Neural cell (in vitro differentiated cells): ENCODE results near the gene DLD. TPM values are rescaled to one million over a fixed set of nuclear protein-coding genes. Genes with fewer than 3 reads are reported as not detected.

Experiments used
- H2AFZ ChIP-seq: fragments of 200-600, 300-800 bp; sonication (generic), shearing (Covaris generic); 2 replicates; pipeline ENCODE4 v1.6.0; 2014; ENCODE audit warnings: low read depth, mild to moderate bottlenecking, antibody characterized with exemption, low read length, moderate library complexity
- H3F3A ChIP-seq: fragments of 200-600 bp; shearing (Covaris generic); 2 replicates; pipeline ENCODE4 v1.6.1; 2016; ENCODE audit warnings: mild to moderate bottlenecking, moderate library complexity, mixed read lengths, antibody characterized with exemption, low read length; ENCODE audit not compliant: insufficient read depth, poor library complexity, severe bottlenecking
- H3K27ac ChIP-seq: fragments of 200-600, 300-800 bp; sonication (generic), shearing (Covaris generic); 2 replicates; pipeline ENCODE4 v1.5.1; 2014; ENCODE audit warnings: mild to moderate bottlenecking, low read length, moderate library complexity
- H3K27me3 ChIP-seq: fragments of 300-800, 200-600 bp; sonication (generic), shearing (Covaris generic); 2 replicates; pipeline ENCODE4 v1.6.0; 2014; ENCODE audit warnings: mild to moderate bottlenecking, low read depth, low read length, moderate library complexity; ENCODE audit not compliant: insufficient read depth
- H3K36me3 ChIP-seq: fragments of 300-800, 200-600 bp; sonication (generic), shearing (Covaris generic); 2 replicates; pipeline ENCODE4 v1.5.1; 2014; ENCODE audit warnings: mild to moderate bottlenecking, antibody characterized with exemption, low read length, moderate library complexity; ENCODE audit not compliant: insufficient read depth
- H3K4me2 ChIP-seq: fragments of 300-800, 200-600 bp; sonication (generic), shearing (Covaris generic); 2 replicates; pipeline ENCODE4 v1.6.0; 2014; ENCODE audit warnings: mild to moderate bottlenecking, low read length
- H3K4me3 ChIP-seq: fragments of 300-800, 200-600 bp; sonication (generic), shearing (Covaris generic); 2 replicates; pipeline ENCODE4 v1.5.1; 2014; ENCODE audit warnings: mild to moderate bottlenecking, low read length, moderate library complexity
- H3K79me2 ChIP-seq: fragments of 200-600 bp; shearing (Covaris generic); replicated peaks from 2 replicates; pipeline ENCODE4 v1.6.0; 2014; ENCODE audit warnings: mild to moderate bottlenecking, low read length, moderate library complexity; ENCODE audit not compliant: insufficient read depth
- H3K9ac ChIP-seq: fragments of 300-800, 200-600 bp; sonication (generic), shearing (Covaris generic); 2 replicates; pipeline ENCODE4 v1.6.1; 2016; ENCODE audit warnings: mild to moderate bottlenecking, low read length, mixed read lengths
- H3K9me2 ChIP-seq: fragments of 200-600 bp; shearing (Covaris generic); 2 replicates; pipeline ENCODE4 v1.6.1; 2016; ENCODE audit warnings: mild to moderate bottlenecking, low read length, mixed read lengths; ENCODE audit not compliant: insufficient read depth
- H3K9me3 ChIP-seq: fragments of 200-600, 300-800 bp; sonication (generic), shearing (Covaris generic); 2 replicates; pipeline ENCODE4 v1.6.1; 2016; ENCODE audit warnings: mild to moderate bottlenecking, mixed run types, low read length, moderate library complexity, mixed read lengths
- H4K20me1 ChIP-seq: fragments of 200-600 bp; shearing (Covaris generic); 2 replicates; pipeline ENCODE4 v1.6.1; 2016; ENCODE audit warnings: mild to moderate bottlenecking, mixed run types; ENCODE audit not compliant: insufficient read depth
- EP300 ChIP-seq: fragments of 450-650 bp; conservative IDR thresholded peaks from 2 replicates; pipeline ENCODE4 v1.6.1; 2014; ENCODE audit warnings: antibody characterized with exemption, mild to moderate bottlenecking, moderate library complexity; ENCODE audit not compliant: poor library complexity, severe bottlenecking
- EZH2 ChIP-seq: fragments of 200-600, 300-800 bp; shearing (Covaris generic), sonication (generic); IDR thresholded peaks from 2 replicates; pipeline ENCODE4 v1.6.1; 2014; ENCODE audit warnings: antibody characterized with exemption, low read length, borderline replicate concordance, mild to moderate bottlenecking; ENCODE audit not compliant: insufficient read depth, poor library complexity, severe bottlenecking
- MXI1 ChIP-seq: fragments of 450-650 bp; conservative IDR thresholded peaks from 2 replicates; pipeline ENCODE4 v1.6.1; 2014; ENCODE audit warnings: antibody characterized with exemption, mild to moderate bottlenecking; ENCODE audit not compliant: poor library complexity, severe bottlenecking
- POLR2AphosphoS5 ChIP-seq: IDR thresholded peaks from 2 replicates; pipeline ENCODE4 v1.6.1; 2012
- RAD21 ChIP-seq: fragments of 450-650 bp; conservative IDR thresholded peaks from 2 replicates; pipeline ENCODE4 v1.6.1; 2014; ENCODE audit warnings: antibody characterized with exemption, mild to moderate bottlenecking, moderate library complexity
- SMC3 ChIP-seq: fragments of 450-650 bp; conservative IDR thresholded peaks from 2 replicates; pipeline ENCODE4 v1.6.1; 2014; ENCODE audit warnings: antibody characterized with exemption, mild to moderate bottlenecking, moderate library complexity; ENCODE audit not compliant: poor library complexity
- TAF1 ChIP-seq: IDR thresholded peaks from 2 replicates; pipeline ENCODE4 v1.6.1; 2012; ENCODE audit warnings: low read depth
- polyA plus RNA-seq: library from polyadenylated mRNA; depleted of rRNA; stranded (reverse); fragments of >200 nt; gene quantifications from 2 replicates; pipeline ENCODE4 v1.2.3, GENCODE V29; 2014
- TF ChIP-seq, protein P1 (sequence below): IDR thresholded peaks from 2 replicates; pipeline ENCODE4 v1.6.1; 2012; ENCODE audit warnings: borderline replicate concordance
- TF ChIP-seq, protein P2 (sequence below): fragments of 450-650 bp; IDR thresholded peaks from 2 replicates; pipeline ENCODE4 v1.5.1; 2014; ENCODE audit warnings: antibody characterized with exemption, mild to moderate bottlenecking, moderate library complexity; ENCODE audit not compliant: poor library complexity, severe bottlenecking

DLD gene
- polyA plus RNA-seq, 1 donor from 2014 or later: 214 TPM

DNA sequence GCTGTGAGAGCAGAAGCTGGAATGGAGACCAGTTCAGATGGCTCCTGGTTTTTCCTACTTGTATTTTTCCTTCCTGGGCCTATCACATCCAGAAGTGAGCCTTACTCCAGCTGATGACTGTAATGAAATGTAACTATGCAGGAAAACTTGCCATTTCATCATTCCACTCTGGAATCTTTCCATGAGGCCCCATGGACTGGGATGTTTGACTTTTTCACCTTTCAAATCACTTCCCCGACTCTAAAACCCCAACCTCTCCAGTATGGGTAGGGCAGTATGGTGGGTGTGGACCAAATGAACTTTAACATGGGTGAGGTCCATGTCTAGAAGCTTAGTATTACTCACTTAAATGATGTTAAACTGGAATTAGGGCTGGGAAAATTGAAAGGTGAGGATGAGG lies 40.3 kb upstream of the DLD start:
- no peaks in the 10 kb centered on the region for H3K9me3 ChIP-seq
- H3K79me2 ChIP-seq: no peaks in the 10 kb centered on the region
- TF ChIP-seq RAD21 (no peak), POLR2AphosphoS5 (no peak), EP300 (no peak), EZH2 (no peak), SMC3 (no peak), TAF1 (no peak), MXI1 (no peak)
- TF ChIP-seq, protein P1, sequence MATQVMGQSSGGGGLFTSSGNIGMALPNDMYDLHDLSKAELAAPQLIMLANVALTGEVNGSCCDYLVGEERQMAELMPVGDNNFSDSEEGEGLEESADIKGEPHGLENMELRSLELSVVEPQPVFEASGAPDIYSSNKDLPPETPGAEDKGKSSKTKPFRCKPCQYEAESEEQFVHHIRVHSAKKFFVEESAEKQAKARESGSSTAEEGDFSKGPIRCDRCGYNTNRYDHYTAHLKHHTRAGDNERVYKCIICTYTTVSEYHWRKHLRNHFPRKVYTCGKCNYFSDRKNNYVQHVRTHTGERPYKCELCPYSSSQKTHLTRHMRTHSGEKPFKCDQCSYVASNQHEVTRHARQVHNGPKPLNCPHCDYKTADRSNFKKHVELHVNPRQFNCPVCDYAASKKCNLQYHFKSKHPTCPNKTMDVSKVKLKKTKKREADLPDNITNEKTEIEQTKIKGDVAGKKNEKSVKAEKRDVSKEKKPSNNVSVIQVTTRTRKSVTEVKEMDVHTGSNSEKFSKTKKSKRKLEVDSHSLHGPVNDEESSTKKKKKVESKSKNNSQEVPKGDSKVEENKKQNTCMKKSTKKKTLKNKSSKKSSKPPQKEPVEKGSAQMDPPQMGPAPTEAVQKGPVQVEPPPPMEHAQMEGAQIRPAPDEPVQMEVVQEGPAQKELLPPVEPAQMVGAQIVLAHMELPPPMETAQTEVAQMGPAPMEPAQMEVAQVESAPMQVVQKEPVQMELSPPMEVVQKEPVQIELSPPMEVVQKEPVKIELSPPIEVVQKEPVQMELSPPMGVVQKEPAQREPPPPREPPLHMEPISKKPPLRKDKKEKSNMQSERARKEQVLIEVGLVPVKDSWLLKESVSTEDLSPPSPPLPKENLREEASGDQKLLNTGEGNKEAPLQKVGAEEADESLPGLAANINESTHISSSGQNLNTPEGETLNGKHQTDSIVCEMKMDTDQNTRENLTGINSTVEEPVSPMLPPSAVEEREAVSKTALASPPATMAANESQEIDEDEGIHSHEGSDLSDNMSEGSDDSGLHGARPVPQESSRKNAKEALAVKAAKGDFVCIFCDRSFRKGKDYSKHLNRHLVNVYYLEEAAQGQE: no peak
- TF ChIP-seq, protein P2, sequence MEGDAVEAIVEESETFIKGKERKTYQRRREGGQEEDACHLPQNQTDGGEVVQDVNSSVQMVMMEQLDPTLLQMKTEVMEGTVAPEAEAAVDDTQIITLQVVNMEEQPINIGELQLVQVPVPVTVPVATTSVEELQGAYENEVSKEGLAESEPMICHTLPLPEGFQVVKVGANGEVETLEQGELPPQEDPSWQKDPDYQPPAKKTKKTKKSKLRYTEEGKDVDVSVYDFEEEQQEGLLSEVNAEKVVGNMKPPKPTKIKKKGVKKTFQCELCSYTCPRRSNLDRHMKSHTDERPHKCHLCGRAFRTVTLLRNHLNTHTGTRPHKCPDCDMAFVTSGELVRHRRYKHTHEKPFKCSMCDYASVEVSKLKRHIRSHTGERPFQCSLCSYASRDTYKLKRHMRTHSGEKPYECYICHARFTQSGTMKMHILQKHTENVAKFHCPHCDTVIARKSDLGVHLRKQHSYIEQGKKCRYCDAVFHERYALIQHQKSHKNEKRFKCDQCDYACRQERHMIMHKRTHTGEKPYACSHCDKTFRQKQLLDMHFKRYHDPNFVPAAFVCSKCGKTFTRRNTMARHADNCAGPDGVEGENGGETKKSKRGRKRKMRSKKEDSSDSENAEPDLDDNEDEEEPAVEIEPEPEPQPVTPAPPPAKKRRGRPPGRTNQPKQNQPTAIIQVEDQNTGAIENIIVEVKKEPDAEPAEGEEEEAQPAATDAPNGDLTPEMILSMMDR: no peak
- no peaks in the 10 kb centered on the region for H3K9me2 ChIP-seq
- no peaks in the 10 kb centered on the region for H4K20me1 ChIP-seq
- no peak overlapping the region for H3K4me2 ChIP-seq
- no peak overlapping the region for H3K9ac ChIP-seq
- H3K27ac ChIP-seq: no peak overlapping the region
- H2AFZ ChIP-seq: no peak overlapping the region
- H3K4me3 ChIP-seq: no peak overlapping the region
- H3F3A ChIP-seq: no peaks in the 10 kb centered on the region
- no peaks in the 10 kb centered on the region for H3K36me3 ChIP-seq
- H3K27me3 ChIP-seq: no peaks in the 10 kb centered on the region

DNA sequence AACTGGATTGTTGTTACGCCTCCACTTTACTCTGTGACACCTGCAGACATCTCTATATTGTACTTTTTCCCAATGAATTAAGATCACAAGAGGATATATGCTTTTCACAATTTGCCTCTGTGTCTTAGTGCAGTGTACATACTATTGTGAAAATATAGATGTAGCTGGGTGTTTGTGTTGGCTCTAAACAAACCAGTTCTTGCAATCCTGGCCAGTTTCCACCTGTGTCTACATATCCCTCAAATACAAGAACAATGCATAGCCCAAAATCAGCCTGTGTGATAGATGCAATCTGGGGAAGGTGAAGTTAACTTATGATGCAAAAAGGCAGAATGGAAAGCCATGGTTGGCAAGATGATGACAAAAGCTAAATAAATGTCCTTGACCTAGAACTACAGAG lies 36.5 kb upstream of the DLD start:
- Histone ChIP-seq H3K9me2 (no peaks in the 10 kb centered on the region), H2AFZ (no peak overlapping the region), H3F3A (no peaks in the 10 kb centered on the region), H3K36me3 (no peaks in the 10 kb centered on the region), H3K4me2 (no peak overlapping the region), H3K9me3 (no peaks in the 10 kb centered on the region), H3K9ac (no peak overlapping the region), H4K20me1 (no peaks in the 10 kb centered on the region), H3K4me3 (no peak overlapping the region), H3K27ac (no peak overlapping the region), H3K79me2 (no peaks in the 10 kb centered on the region), H3K27me3 (no peaks in the 10 kb centered on the region)
- TF ChIP-seq, protein P1: no peak
- TF ChIP-seq EZH2 (no peak), EP300 (no peak)
